ENCODE results near the gene C6orf89.

The C6orf89 gene

GRCh38 chr6:36856277-36856676 is 29.5 kb upstream of the C6orf89 start:
- H4K20me1 ChIP-seq (ENCODE audit: insufficient read depth) = no peaks in the 10 kb centered on the region
- H3K27me3 ChIP-seq (ENCODE audit: insufficient read depth, low read depth) = no peaks in the 10 kb centered on the region
- H3K9ac ChIP-seq = no peak overlapping the region
- H3K4me2 ChIP-seq = no peak overlapping the region
- H3K36me3 ChIP-seq (ENCODE audit: insufficient read depth) = peaks cover 7% of the 10 kb centered on the region; the same call in 1 of the 2 replicates
- H3K4me3 ChIP-seq (IDR thresholded peaks at IDR 0.05; ENCODE audit: insufficient read depth, low read depth, low read length) = no peak overlapping the region
- TF ChIP-seq CTCF (conservative IDR thresholded peaks at IDR 0.05; ENCODE audit: low read depth, low read length) = no peak
- no peak overlapping the region for H3K27ac ChIP-seq
- H3K79me2 ChIP-seq (ENCODE audit: insufficient read depth, low read depth) = peaks cover 20% of the 10 kb centered on the region
- no peak overlapping the region for H2AFZ ChIP-seq (ENCODE audit: low read depth)
- H3K4me1 ChIP-seq (ENCODE audit: low read depth, poor library complexity, severe bottlenecking) = peaks cover 6% of the 10 kb centered on the region

GRCh38 chr6:36857325-36857724 is 28.4 kb upstream of the C6orf89 start:
- peaks cover 7% of the 10 kb centered on the region; the same call in 1 of the 2 replicates for H3K36me3 ChIP-seq (ENCODE audit: insufficient read depth)
- H4K20me1 ChIP-seq (ENCODE audit: insufficient read depth) = no peaks in the 10 kb centered on the region
- no peak overlapping the region for H3K27ac ChIP-seq
- H3K4me2 ChIP-seq = no peak overlapping the region
- no peak for TF ChIP-seq CTCF (conservative IDR thresholded peaks at IDR 0.05; ENCODE audit: low read depth, low read length)
- no peak overlapping the region for H3K4me3 ChIP-seq (IDR thresholded peaks at IDR 0.05; ENCODE audit: insufficient read depth, low read depth, low read length)
- H2AFZ ChIP-seq (ENCODE audit: low read depth) = no peak overlapping the region
- no peak overlapping the region for H3K9ac ChIP-seq
- H3K27me3 ChIP-seq (ENCODE audit: insufficient read depth, low read depth) = no peaks in the 10 kb centered on the region
- H3K4me1 ChIP-seq (ENCODE audit: low read depth, poor library complexity, severe bottlenecking) = peaks cover 17% of the 10 kb centered on the region
- peaks cover 20% of the 10 kb centered on the region for H3K79me2 ChIP-seq (ENCODE audit: insufficient read depth, low read depth)

- Histone ChIP-seq H3K27me3 (ENCODE audit: insufficient read depth, low read depth) (no peaks in the 10 kb centered on the region), H3K4me1 (ENCODE audit: low read depth, poor library complexity, severe bottlenecking) (peaks cover 28% of the 10 kb centered on the region), H3K36me3 (ENCODE audit: insufficient read depth) (peaks cover 7% of the 10 kb centered on the region; the same call in 1 of the 2 replicates), H3K4me3 (IDR thresholded peaks at IDR 0.05; ENCODE audit: insufficient read depth, low read depth, low read length) (no peak overlapping the region), H3K4me2 (no peak overlapping the region), H3K9ac (no peak overlapping the region), H3K27ac (no peak overlapping the region), H3K79me2 (ENCODE audit: insufficient read depth, low read depth) (peaks cover 27% of the 10 kb centered on the region), H4K20me1 (ENCODE audit: insufficient read depth) (no peaks in the 10 kb centered on the region), H2AFZ (ENCODE audit: low read depth) (no peak overlapping the region)
- TF ChIP-seq CTCF (conservative IDR thresholded peaks at IDR 0.05; ENCODE audit: low read depth, low read length) = no peak
Observed at GRCh38 chr6:36858407-36858981, 27.3 kb upstream of the C6orf89 start.

GRCh38 chr6:36860126-36860525 is 25.6 kb upstream of the C6orf89 start:
- Histone ChIP-seq H4K20me1 (ENCODE audit: insufficient read depth) (no peaks in the 10 kb centered on the region), H3K27me3 (ENCODE audit: insufficient read depth, low read depth) (no peaks in the 10 kb centered on the region), H3K4me2 (no peak overlapping the region), H3K4me1 (ENCODE audit: low read depth, poor library complexity, severe bottlenecking) (peaks cover 45% of the 10 kb centered on the region), H3K79me2 (ENCODE audit: insufficient read depth, low read depth) (peaks cover 43% of the 10 kb centered on the region), H3K27ac (no peak overlapping the region), H3K4me3 (IDR thresholded peaks at IDR 0.05; ENCODE audit: insufficient read depth, low read depth, low read length) (no peak overlapping the region), H2AFZ (ENCODE audit: low read depth) (no peak overlapping the region), H3K36me3 (ENCODE audit: insufficient read depth) (peaks cover 7% of the 10 kb centered on the region; the same call in 1 of the 2 replicates), H3K9ac (no peak overlapping the region)
- no peak for TF ChIP-seq CTCF (conservative IDR thresholded peaks at IDR 0.05; ENCODE audit: low read depth, low read length)
